GM18502 (cell line): ENCODE results near the gene NUCKS1.

Experiments used
- ATAC-seq: cut with Tn5 transposase; IDR thresholded peaks from one replicate; pipeline ENCODE4 v1.9.1; 2021; ENCODE audit warnings: mild to moderate bottlenecking; ENCODE audit not compliant: unreplicated experiment, poor library complexity

NUCKS1 gene

DNA sequence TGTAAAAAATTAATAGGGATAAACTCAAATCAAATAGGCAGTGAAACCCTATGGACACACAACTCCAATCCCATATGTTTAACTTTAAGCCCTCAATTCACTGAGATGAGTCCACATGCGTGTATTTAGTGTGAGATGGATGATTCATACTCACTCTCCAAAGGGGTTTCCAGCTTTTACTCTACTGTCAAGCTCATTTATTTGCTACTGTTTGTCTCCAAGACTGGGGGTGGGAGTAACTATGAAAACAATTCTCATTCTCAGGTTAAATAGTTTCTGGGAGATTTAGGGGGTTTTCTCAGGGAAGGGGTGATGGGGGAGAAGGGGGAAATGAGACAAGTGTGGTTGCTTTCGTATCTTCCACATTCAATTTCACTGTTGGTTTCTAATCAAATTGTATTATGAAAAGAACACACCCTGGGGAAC is 22.6 kb upstream of the NUCKS1 start:
- no peak for ATAC-seq

- no peak for ATAC-seq
Observed at GRCh38 chr1:205770618-205771017, 20.6 kb upstream of the NUCKS1 start.

GRCh38 chr1:205769641-205770365 is 19.8 kb upstream of the NUCKS1 start:
- ATAC-seq: no peak

DNA sequence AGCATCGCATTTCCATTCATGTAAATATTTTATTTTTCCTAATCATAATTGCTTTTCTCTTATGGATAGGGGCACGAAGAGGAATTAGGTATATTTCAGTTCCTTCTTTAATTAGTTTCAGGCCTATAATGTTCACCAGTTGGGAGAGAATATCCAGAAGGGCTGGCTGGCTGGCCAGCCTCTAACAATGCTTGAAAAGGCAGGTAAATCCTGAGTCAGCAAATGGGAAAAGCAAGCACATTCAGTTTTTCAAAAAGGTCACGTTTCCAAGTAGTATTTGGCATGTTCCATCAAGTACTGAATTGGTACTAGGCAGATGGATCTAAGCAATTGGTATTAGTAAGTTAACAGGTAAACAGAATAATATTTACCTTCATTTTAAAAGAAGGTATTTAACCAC is 17.3 kb upstream of the NUCKS1 start:
- ATAC-seq: no peak

- ATAC-seq: no peak
Observed at GRCh38 chr1:205766570-205766969, 16.6 kb upstream of the NUCKS1 start.

DNA sequence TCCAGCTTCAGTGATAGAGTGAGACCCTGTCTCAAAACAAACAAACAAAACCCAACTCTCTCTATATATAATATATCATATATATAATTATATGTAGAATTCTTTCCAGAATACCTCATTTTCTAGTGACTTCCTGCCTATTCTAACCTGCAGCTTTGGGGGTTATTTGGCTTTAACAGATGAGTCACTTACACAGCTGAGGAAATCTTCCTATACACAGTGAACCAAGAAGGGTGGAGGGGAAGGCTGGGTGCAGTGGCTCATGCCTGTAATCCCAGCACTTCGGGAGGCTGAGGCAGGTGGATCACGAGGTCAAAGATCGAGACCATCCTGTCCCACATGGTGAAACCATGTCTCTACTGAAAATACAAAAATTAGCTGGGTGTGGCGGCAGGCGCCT is 16.1 kb upstream of the NUCKS1 start:
- ATAC-seq: no peak

DNA sequence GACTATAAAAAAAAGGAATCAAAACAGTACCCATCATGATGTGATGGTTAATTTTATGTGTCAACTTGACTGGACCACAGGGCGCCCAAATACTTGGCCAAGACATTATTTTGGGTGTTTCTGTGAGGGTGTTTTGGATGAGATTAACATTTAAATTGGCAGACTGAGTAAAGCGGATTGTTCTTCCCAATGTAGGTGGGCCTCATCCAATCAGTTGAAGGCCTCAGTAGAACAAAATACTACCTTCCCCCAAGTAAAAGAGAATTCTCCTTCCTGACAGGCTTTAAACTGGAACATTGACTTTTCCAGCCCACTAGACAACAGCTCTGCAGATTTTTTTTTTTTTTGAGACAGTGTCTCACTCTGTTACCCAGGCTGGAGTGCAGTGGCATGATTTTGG is 14.6 kb upstream of the NUCKS1 start:
- no peak for ATAC-seq

DNA sequence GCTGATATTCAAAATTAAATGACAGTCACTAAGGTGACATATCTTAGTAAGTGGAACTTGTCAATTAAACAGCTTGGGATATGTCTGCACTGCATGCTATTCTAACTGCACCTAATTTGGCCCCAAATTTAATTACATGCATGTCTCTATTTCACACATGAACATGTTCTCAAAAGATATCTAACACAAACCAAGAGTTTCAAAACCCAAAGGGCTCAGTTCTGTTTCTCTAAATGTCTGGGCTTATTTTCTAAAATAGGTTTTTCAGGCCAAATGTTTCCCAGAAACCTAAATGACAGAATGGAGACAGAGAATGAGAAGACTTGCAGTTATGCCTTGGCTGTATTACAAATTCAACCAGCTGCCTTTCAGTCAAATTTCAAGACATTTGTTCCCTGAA is 14.0 kb upstream of the NUCKS1 start:
- no peak for ATAC-seq

GRCh38 chr1:205760606-205761005 is 10.6 kb upstream of the NUCKS1 start:
- no peak for ATAC-seq

DNA sequence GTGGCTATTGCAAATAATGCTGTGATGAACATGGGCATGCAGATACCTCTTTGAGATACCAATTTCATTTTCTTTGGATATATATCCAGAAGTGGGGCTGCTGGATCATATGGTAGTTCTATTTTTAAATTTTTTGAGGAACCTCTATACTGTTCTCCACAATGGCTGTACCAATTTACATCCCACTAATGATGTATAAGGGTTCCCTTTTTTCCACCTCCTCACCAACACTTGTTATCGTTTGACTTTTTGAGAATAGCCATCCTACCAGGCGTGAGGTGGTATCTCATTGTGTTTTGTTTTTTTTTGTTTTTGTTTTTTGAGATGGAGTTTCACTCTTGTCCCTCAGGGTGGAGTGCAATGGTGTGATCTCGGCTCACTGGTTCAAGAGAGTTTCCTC is 6.6 kb upstream of the NUCKS1 start:
- ATAC-seq: no peak

- ATAC-seq: no peak
Observed at GRCh38 chr1:205754857-205755256, 4.9 kb upstream of the NUCKS1 start.

DNA sequence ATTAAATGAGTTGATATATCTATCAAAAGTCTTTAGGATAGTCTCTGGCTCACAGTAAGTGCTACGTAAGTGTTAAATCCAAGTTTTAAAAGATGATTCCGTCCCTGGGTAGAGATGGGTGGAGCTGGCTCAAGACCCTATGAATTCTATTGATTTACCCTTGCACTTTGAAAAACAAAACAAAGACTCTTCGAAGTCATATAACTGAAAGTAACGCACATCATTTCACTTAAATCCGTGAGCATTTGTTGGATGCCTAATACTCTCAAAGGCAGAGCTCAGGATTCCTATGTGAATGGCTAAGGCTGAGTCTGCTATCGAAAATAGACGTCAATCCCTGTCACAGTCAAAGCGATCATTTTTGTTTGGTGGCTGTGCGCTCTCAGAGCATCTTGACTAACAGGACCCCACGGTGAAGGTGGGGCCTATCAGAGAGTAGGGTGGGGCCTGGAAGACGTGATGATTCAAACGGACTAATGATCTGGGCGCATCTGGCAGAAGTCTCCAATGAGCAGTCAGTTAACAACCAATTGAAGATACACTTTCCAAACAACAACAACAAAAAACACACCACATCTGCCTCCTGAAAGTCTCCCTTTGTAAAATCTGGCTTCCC is 1.2 kb upstream of the NUCKS1 start:
- no peak for ATAC-seq

GRCh38 chr1:205749234-205750137 is 496 bp downstream of the NUCKS1 start:
- peak; percentile 77 for ATAC-seq

GRCh38 chr1:205748403-205749233 is 1.4 kb downstream of the NUCKS1 start:
- peak; percentile 23 for ATAC-seq

DNA sequence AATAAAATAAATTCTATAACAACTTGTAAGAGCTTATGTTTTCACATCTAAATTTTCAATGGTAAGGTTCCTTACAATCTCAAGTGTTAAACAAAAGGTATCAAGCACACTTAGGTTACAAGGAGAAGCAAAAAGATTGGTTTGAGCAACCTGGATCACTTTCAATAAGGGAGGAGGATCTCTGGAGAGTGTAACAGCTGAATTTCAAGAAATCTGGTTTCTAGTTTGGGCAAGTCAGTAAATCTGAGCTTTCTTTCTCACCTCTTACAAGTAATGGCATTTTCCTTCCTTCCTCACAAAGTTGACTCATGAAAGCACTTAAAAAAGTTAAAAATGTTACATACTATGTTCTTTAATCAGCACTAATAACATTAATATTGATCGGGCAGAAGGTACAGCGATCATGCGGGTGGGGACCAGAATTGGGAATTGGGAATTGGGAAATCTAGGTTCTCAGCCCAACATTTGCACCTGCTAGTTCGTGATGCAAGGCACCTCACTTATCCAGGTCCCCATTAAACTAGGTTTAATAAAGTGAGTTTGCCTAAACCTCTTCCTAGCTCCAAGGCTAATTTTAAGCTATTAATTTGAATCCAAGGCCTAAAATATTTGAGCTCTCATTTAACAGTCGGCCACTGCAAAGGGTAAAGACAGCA is 3.1 kb downstream of the NUCKS1 start:
- no peak for ATAC-seq

DNA sequence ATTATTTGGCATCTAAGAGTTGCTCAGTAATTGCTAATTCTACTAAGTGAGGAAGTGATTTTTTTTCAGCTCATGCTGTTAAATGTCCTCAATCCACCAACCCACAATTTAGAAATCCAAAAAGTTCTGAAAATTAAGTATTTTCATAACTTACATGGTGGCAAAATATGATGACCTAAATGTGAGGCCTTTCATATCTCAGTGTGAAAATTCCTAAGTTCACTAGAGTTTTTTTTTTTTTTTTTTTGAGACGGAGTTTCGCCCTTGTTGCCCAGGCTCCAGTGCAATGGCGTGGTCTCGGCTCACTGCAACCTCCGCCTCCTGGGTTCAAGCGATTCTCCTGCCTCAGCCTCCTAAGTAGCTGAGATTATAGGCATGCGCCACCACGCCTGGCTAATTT is 5.6 kb downstream of the NUCKS1 start:
- ATAC-seq: no peak

GRCh38 chr1:205743977-205744376 is 6.0 kb downstream of the NUCKS1 start:
- no peak for ATAC-seq

GRCh38 chr1:205741681-205742080 is 8.3 kb downstream of the NUCKS1 start:
- no peak for ATAC-seq

GRCh38 chr1:205739348-205740160 is 10.4 kb downstream of the NUCKS1 start:
- no peak for ATAC-seq
